Prostate gland (tissue), 2 donors: ENCODE results near the gene CNDP1.

Experiments
- POLR2A ChIP-seq: fragments of 450-650 bp; IDR thresholded peaks from one replicate; pipeline ENCODE4 v1.6.1; 2016; ENCODE audit warnings: antibody characterized with exemption, mild to moderate bottlenecking
- POLR2AphosphoS5 ChIP-seq: sonication (generic); formaldehyde crosslinking; IDR thresholded peaks from one replicate; pipeline ENCODE4 v1.6.1; 2017; ENCODE audit warnings: antibody characterized with exemption
- TF ChIP-seq, protein P1 (sequence below), 4 experiments: fragments of 200-600 bp in 2 of 4; fragments of 450-650 bp in 2 of 4; sonication (generic) in 2 of 4; IDR thresholded peaks; 1 replicate in 3 of 4; 2 replicates in 1 of 4; pipeline ENCODE4 v1.5.1; 2016 to 2019; ENCODE audit warnings: antibody characterized with exemption in 4 of 4, mild to moderate bottlenecking in 2 of 4, moderate library complexity in 2 of 4

DNA sequence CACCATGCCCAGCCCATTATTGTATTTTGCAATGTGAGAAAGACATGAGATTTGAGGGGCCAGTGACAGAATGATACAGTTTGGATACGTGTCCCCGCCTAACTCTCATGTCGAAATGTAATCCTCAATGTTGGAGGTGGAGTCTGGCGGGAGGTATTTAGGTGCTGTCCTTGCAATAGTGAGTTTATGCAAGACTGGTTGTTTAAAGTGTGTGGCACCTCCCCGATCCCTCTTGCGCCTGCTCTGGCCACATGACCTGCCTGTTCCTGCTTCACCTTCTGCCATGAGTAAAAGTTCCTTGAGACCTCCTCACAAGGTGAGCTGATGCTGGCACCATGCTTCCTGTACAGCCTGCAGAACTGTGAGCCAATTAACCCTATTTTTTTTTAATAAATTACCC is 16.6 kb downstream of the CNDP1 start:
- TF ChIP-seq, protein P1, sequence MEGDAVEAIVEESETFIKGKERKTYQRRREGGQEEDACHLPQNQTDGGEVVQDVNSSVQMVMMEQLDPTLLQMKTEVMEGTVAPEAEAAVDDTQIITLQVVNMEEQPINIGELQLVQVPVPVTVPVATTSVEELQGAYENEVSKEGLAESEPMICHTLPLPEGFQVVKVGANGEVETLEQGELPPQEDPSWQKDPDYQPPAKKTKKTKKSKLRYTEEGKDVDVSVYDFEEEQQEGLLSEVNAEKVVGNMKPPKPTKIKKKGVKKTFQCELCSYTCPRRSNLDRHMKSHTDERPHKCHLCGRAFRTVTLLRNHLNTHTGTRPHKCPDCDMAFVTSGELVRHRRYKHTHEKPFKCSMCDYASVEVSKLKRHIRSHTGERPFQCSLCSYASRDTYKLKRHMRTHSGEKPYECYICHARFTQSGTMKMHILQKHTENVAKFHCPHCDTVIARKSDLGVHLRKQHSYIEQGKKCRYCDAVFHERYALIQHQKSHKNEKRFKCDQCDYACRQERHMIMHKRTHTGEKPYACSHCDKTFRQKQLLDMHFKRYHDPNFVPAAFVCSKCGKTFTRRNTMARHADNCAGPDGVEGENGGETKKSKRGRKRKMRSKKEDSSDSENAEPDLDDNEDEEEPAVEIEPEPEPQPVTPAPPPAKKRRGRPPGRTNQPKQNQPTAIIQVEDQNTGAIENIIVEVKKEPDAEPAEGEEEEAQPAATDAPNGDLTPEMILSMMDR (IDR thresholded peaks at IDR 0.05), result no peak
- TF ChIP-seq POLR2A (no peak), POLR2AphosphoS5 (no peak)
